HG03520 (cell line): ENCODE data around the gene PLSCR3.

Experiments used
- ATAC-seq: cut with Tn5 transposase; IDR thresholded peaks from one replicate; pipeline ENCODE4 v1.9.1; 2021; ENCODE audit warnings: mild to moderate bottlenecking, moderate library complexity; ENCODE audit not compliant: unreplicated experiment

The PLSCR3 gene

GRCh38 chr17:7394452-7395191 lies at the start of gene PLSCR3:
TSS of gene PLSCR3 (minus strand) at chr17:7394525. CDS start at chr17:7394110, 415 bp downstream.
- peak; percentile 66 for ATAC-seq

- ATAC-seq, result no peak
Measured at GRCh38 chr17:7443499-7444485, 49.5 kb upstream of the PLSCR3 start.

- ATAC-seq, result no peak
Measured at GRCh38 chr17:7442142-7442541, 47.8 kb upstream of the PLSCR3 start.

GRCh38 chr17:7441266-7441665 lies 46.9 kb upstream of the PLSCR3 start:
- no peak for ATAC-seq

GRCh38 chr17:7440834-7441195 lies 46.5 kb upstream of the PLSCR3 start:
- ATAC-seq, result no peak

- ATAC-seq, result no peak
Measured at GRCh38 chr17:7440113-7440833, 45.9 kb upstream of the PLSCR3 start.

- ATAC-seq, result no peak
Measured at GRCh38 chr17:7439462-7440112, 45.3 kb upstream of the PLSCR3 start, which contains the start of gene FGF11. TSS of gene FGF11 (plus strand) at chr17:7439512. CDS start at chr17:7439621, 109 bp downstream.

- no peak for ATAC-seq
Measured at GRCh38 chr17:7438656-7439460, 44.5 kb upstream of the PLSCR3 start.

GRCh38 chr17:7437950-7438614 lies 43.8 kb upstream of the PLSCR3 start:
- ATAC-seq, result no peak

- no peak for ATAC-seq
Measured at GRCh38 chr17:7437369-7437863, 43.1 kb upstream of the PLSCR3 start.

- no peak for ATAC-seq
Measured at GRCh38 chr17:7436556-7437368, 42.4 kb upstream of the PLSCR3 start.

GRCh38 chr17:7435676-7436555 lies 41.6 kb upstream of the PLSCR3 start:
- no peak for ATAC-seq

- no peak for ATAC-seq
Measured at GRCh38 chr17:7432296-7432695, 38.0 kb upstream of the PLSCR3 start.

GRCh38 chr17:7431231-7431630 lies 36.9 kb upstream of the PLSCR3 start:
- ATAC-seq, result no peak

- ATAC-seq, result no peak
Measured at GRCh38 chr17:7429722-7430121, 35.4 kb upstream of the PLSCR3 start.

GRCh38 chr17:7428557-7428956 lies 34.2 kb upstream of the PLSCR3 start, which contains the start of gene SPEM3:
TSS of gene SPEM3 (plus strand) at chr17:7428857. CDS start at chr17:7428903, 46 bp downstream.
- no peak for ATAC-seq

- ATAC-seq, result no peak
Measured at GRCh38 chr17:7427549-7427948, 33.2 kb upstream of the PLSCR3 start.
